DOHH2 (cell line): ENCODE measurements around the gene CCDC8.

Source experiments
- H3F3A ChIP-seq: fragments of 200-600 bp; sonication (generic), shearing (Covaris generic); 2 replicates; pipeline ENCODE4 v1.6.0; 2016; ENCODE audit warnings: antibody characterized with exemption, mild to moderate bottlenecking; ENCODE audit not compliant: control insufficient read depth, insufficient read depth
- H3K27ac ChIP-seq: fragments of 200-600 bp; sonication (generic); 2 replicates; pipeline ENCODE4 v1.5.1; 2014; ENCODE audit warnings: low read depth, mild to moderate bottlenecking, low read length, moderate library complexity
- H3K27me3 ChIP-seq: fragments of 200-600 bp; sonication (generic); 2 replicates; pipeline ENCODE4 v1.6.1; 2014; ENCODE audit warnings: mild to moderate bottlenecking, low read length, mixed read lengths; ENCODE audit not compliant: control insufficient read depth
- H3K36me3 ChIP-seq: fragments of 200-600 bp; sonication (generic); 2 replicates; pipeline ENCODE4 v1.6.1; 2014; ENCODE audit warnings: mild to moderate bottlenecking, low read length, moderate library complexity, mixed read lengths; ENCODE audit not compliant: control insufficient read depth
- H3K4me1 ChIP-seq: fragments of 200-600 bp; sonication (generic); 2 replicates; pipeline ENCODE4 v1.6.1; 2014; ENCODE audit warnings: mild to moderate bottlenecking, low read length, mixed read lengths; ENCODE audit not compliant: control insufficient read depth
- H3K4me2 ChIP-seq: fragments of 200-600 bp; sonication (generic); 2 replicates; pipeline ENCODE4 v1.6.0; 2014; ENCODE audit warnings: mild to moderate bottlenecking, low read length, moderate library complexity
- H3K4me3 ChIP-seq: fragments of 200-600 bp; sonication (generic); 2 replicates; pipeline ENCODE4 v1.5.1; 2014; ENCODE audit warnings: mild to moderate bottlenecking, low read length, mixed read lengths
- H3K79me2 ChIP-seq: fragments of 200-600 bp; sonication (generic); 2 replicates; pipeline ENCODE4 v1.6.1; 2014; ENCODE audit warnings: mild to moderate bottlenecking, low read length, mixed read lengths; ENCODE audit not compliant: control insufficient read depth
- H3K9me2 ChIP-seq: fragments of 200-600 bp; sonication (generic); replicated peaks from 2 replicates; pipeline ENCODE4 v1.6.1; 2014; ENCODE audit warnings: mild to moderate bottlenecking, low read length, mixed read lengths; ENCODE audit not compliant: control insufficient read depth
- H3K9me3 ChIP-seq: fragments of 200-600 bp; sonication (generic); 2 replicates; pipeline ENCODE4 v1.6.1; 2014; ENCODE audit warnings: antibody characterized with exemption, low read length, mixed read lengths; ENCODE audit not compliant: control insufficient read depth, insufficient read depth
- H4K20me1 ChIP-seq: fragments of 200-600 bp; sonication (generic); 2 replicates; pipeline ENCODE4 v1.6.0; 2014; ENCODE audit warnings: low read depth, mild to moderate bottlenecking, antibody characterized with exemption, low read length, moderate library complexity; ENCODE audit not compliant: control insufficient read depth, insufficient read depth
- CTCF ChIP-seq: fragments of 200-600 bp; sonication (generic); IDR thresholded peaks from one replicate; pipeline ENCODE4 v1.5.1; 2014; ENCODE audit warnings: antibody characterized with exemption, mild to moderate bottlenecking, low read depth, low read length; ENCODE audit not compliant: poor library complexity, severe bottlenecking
- EZH2phosphoT487 ChIP-seq: fragments of 200-600 bp; sonication (generic); IDR thresholded peaks from 2 replicates; pipeline ENCODE4 v1.6.1; 2017; ENCODE audit warnings: borderline replicate concordance, mild to moderate bottlenecking, antibody characterized with exemption, low read length, moderate library complexity, mixed read lengths

The CCDC8 gene

GRCh38 chr19:46453661-46454060 lies 40.3 kb upstream of the CCDC8 start:
- peaks cover under 1% of the 10 kb centered on the region; the same call in 1 of the 2 replicates for H3K4me1 ChIP-seq
- TF ChIP-seq EZH2phosphoT487 (no peak), CTCF (no peak)

GRCh38 chr19:46452186-46452585 lies 38.8 kb upstream of the CCDC8 start:
- Histone ChIP-seq H3K27me3 (peaks cover 5% of the 10 kb centered on the region; the same call in 1 of the 2 replicates), H3F3A (no peaks in the 10 kb centered on the region), H3K79me2 (no peaks in the 10 kb centered on the region), H3K27ac (no peak overlapping the region), H3K9me2 (no peaks in the 10 kb centered on the region), H3K36me3 (no peaks in the 10 kb centered on the region), H3K4me2 (no peak overlapping the region), H3K9me3 (no peaks in the 10 kb centered on the region), H4K20me1 (no peaks in the 10 kb centered on the region), H3K4me3 (no peak overlapping the region), H3K4me1 (peaks cover under 1% of the 10 kb centered on the region; the same call in 1 of the 2 replicates)
- TF ChIP-seq EZH2phosphoT487 (no peak), CTCF (no peak)

More at GRCh38 chr19:46453661-46454060, 40.3 kb upstream of the CCDC8 start:
- H3K9me3 ChIP-seq: no peaks in the 10 kb centered on the region
- peaks cover 5% of the 10 kb centered on the region; the same call in 1 of the 2 replicates for H3K27me3 ChIP-seq
- H4K20me1 ChIP-seq: no peaks in the 10 kb centered on the region
- no peaks in the 10 kb centered on the region for H3K36me3 ChIP-seq
- no peaks in the 10 kb centered on the region for H3F3A ChIP-seq
- no peak overlapping the region for H3K4me2 ChIP-seq
- no peaks in the 10 kb centered on the region for H3K9me2 ChIP-seq
- no peak overlapping the region for H3K27ac ChIP-seq
- no peak overlapping the region for H3K4me3 ChIP-seq
- no peaks in the 10 kb centered on the region for H3K79me2 ChIP-seq

GRCh38 chr19:46451352-46451751 lies 38.0 kb upstream of the CCDC8 start:
- TF ChIP-seq EZH2phosphoT487 (no peak), CTCF (no peak)
- Histone ChIP-seq H3K27ac (no peak overlapping the region), H3K4me2 (no peak overlapping the region), H3F3A (no peaks in the 10 kb centered on the region), H4K20me1 (no peaks in the 10 kb centered on the region), H3K9me2 (no peaks in the 10 kb centered on the region), H3K4me3 (no peak overlapping the region), H3K4me1 (peaks cover 3% of the 10 kb centered on the region; the same call in 1 of the 2 replicates), H3K9me3 (no peaks in the 10 kb centered on the region), H3K27me3 (peaks cover 5% of the 10 kb centered on the region; the same call in 1 of the 2 replicates), H3K79me2 (no peaks in the 10 kb centered on the region), H3K36me3 (no peaks in the 10 kb centered on the region)
